DMS 273 (cell line): ENCODE results near the gene PUS7.
"Not testable (repeated sequence)": the region's sequence is repeated elsewhere in the genome, so short reads cannot be mapped to it uniquely, and the experiment has no call there.

Experiments
- DNase-seq: peaks from one replicate; lab custom pipeline; 2025; ENCODE audit not compliant: unreplicated experiment; lab: John Stamatoyannopoulos, UW

The PUS7 gene

DNA sequence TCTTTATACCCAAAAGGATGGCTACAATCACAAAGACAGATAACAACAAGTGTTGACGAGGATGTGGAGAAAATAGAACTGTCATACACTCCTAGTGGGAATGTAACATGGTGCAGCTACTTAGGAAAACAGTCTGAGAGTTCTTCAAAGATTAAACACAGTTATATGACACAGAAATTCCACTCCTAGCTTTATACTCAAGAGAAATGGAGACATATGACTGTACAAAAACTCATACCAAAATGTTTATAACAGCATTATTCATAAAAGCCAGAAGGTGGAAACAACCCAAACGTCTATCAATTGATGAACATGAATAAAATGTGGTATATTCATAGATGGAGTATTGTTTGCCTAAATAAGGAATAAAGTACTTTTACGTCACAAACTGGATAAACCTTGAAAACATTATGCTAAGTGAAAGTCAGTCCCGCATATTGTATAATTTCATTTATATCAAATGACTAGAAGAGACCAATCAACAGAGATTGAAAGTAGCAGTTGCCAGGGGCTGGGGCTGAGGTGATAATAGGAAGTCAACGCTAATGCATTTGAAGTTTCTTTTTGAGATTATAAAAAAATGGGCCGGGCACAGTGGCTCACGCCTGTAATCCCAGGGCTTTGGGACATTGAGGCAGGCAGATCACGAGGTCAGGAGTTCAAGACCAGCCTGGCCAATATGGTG lies 71.8 kb downstream of the PUS7 start:
- no peak for DNase-seq

DNA sequence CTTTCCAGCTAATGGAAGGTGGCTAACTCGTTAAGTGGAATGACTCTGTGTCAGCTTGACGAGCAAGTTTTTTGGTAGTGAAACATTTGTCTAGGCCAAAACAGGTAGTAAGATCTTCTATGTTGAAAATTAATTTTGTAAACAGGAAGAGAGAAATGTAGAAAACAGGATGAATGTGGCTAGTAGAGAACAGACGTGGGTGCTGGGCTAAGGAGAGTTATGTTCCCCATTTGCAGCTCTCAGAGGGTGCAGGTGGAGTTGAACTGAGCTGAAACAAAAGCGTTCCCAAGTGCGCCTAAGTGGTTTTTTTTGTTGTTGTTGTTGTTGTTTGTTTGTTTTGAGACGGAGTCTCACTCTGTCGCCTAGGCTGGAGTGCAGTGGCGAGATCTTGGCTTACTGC lies 73.9 kb downstream of the PUS7 start:
- DNase-seq = no peak

DNA sequence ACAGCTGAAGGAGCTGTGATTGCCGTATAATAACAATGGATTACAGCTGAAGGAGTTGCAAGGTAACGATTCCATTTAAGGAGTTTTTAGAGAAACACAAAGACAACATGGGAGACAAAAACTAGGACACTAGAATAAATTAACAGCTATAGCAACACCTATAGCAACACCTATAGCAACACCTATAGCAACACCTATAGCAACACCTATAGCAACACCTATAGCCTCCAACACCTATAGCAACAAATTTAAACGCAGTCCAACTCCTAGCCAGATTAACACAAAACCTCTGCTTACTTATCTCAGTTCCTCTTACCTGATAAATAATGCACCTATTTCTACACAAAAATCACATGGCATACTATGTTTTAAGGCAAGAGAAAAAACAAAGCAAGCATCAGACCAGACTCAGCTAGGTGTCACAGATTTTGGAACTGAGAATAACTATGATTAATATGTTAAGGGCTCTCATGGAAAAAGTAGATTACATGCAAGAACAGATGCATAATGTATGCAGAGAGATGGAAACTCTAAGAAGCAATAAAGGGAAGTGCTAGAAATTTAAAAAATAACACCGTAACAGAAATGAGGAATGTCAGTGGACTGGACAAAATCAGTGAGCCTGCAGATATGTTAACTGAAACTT lies 77.6 kb downstream of the PUS7 start:
- no peak for DNase-seq

DNA sequence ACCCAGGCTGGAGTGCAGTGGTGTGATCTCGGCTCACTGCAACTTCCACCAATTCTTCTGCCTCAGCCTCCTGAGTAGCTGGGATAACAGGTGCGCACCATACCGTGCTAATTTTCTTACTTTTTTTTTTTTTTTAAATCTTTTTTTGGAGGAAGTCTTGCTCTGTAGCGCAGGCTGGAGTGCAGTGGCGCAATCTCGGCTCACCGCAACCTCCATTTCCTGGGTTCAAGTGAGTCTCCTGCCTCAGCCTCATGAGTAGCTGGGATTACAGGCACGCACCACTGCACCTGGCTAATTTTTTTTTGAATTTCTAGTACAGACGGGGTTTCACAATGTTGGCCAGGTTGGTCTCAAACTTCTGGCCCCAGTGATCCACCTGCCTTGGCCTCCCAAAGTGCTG lies 79.9 kb downstream of the PUS7 start:
- DNase-seq = not testable (repeated sequence)

DNA sequence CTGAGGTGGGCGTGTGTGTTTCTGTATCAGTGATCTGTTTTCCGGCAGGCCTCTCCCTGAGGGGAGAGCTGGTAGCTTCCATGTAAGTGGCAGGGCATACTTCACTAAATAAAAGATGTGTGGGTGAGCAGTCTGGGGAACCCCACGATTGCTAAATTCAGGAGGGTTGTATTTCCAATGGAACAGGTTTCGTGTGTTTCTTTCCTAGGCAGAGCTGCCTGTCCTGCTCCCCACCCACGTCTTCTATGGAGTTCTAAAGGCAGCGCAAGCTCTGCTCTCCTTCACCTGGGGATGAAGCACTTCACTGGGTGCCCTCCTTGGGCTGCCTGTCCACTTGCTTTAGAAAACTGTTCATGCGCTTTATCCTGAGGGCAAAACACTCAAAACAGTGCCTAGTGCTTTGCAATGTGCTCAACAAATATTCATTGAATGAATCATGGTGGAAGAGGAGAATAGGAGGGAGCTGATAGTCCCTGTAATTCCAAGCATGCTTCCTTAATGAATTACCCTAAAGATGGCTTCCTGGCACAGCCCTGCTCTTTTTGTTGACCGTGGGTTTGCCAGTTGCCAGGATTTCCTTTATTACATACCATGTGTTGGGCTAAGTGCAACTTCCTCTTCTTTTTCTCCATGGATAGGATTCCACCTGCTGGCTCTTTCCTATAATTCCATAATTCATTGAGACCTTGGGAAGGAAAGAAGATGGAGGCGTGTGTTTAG lies 82.7 kb downstream of the PUS7 start:
- peak; percentile 70 for DNase-seq

DNA sequence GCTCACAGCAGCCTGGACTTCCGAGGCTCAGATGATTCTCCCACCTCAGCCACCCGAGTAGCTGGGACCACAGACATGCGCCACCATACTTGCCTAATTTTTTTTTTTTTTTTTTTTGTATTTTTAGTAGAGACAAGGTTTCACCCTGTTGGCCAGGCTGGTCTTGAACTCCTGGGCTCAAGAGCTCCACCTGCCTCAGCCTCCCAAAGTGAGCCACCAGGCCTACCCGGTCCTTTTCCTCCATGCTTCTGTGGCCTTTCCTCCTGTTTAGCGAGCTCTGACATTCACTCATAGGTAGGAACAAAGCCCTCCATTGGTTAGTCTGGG lies 83.3 kb downstream of the PUS7 start:
- no peak for DNase-seq

DNA sequence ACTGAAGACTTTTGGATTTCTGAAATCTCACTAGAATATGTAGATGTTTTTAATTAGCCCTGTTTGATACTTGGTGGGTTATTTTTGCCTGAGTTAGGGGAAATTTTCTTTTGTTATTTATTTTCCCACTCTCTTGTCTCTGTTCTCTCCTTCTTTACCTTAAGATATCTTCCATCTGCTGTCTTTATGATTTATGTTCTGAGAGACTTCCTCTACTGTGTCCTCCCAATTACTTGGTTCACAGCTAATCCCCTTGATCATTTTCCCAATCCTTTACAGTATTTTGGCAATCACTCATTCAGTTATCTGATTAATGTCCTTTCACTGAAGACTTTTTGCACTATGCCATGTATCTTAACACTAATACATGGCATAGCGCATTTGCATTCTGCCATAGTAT lies 83.8 kb downstream of the PUS7 start:
- DNase-seq = no peak

DNA sequence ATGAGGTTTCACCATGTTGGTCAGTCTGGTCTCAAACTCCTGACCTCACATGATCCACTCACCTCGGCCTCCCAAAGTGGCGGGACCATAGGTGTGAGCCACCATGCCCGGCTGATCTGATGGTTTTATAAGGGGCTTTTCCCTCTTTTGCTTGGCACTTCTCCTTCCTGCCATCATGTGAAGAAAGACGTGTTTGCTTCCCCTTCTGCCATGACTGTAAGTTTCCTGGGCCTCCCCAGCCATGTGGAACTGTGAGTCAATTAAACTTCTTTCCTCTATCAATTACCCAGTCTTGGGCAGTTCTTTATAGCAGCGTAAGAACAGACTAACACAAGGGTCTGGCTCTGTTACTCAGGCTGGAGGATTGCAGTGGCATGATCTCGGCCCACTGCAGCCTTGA lies 84.7 kb downstream of the PUS7 start:
- not testable (repeated sequence) for DNase-seq

DNA sequence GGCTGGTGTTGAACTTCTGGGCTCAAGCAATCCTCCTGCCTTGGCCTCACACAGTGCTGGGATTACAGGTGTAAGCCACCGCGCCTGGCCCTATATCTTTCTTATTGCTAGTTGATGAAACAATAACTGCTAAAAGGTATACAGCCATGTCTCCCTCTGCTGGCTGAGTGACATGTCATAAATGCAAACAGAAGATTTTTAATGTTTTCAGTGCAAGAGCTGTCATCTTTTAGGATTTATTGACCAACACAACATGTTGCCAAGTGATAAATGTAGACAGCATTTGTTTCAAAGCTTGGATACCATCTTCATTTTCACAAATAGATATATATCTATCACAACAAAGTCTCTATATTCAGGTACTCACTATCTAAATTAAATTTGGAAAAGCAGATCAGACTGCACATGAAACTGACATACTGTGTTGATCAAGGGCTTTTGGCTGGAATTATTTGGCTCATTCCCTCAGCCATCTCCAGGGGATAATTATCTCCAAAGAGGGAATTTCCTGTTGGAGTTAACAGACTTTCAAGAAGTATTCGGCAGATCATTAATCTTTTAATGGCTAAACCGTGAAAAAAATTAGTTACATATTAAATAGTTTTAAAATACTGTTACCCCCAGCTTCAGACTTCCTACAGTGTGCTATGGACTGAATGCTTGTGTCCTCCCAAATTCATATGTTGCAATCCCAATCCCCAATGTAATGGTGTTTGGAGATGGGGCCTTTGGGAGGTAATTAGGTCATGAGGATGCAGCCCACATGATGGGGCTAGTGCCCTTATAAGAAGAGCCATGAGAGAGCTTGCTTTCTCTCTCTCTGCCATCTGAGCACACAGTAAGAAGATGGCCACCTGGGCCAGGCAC lies 92.1 kb downstream of the PUS7 start:
- peak; percentile 75 for DNase-seq

DNA sequence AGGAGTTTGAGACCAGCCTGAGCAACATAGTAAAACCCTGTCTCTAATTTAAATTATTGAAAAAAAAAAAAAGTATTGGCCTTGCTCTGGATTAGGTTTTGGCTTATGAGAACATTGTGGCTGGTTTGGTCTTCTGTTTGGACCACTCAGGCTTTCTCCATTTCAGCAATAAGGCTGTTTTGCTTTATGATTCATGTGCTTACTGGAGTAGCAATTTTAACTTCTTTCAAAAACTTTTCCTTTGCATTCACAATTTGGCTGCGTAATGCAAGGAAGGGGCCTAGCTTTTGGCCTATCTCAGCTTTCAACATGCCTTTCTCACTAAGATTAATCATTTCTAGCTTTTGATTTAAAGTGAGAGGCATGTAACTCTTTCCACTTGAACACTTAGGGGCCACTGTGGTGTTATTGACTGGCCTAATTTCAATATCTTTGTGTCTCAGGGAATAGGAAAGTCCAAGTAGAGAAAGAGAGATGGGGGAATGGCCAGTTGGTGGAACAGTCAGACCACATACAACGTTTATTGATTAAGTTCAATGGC lies 95.4 kb downstream of the PUS7 start:
- no peak for DNase-seq

DNA sequence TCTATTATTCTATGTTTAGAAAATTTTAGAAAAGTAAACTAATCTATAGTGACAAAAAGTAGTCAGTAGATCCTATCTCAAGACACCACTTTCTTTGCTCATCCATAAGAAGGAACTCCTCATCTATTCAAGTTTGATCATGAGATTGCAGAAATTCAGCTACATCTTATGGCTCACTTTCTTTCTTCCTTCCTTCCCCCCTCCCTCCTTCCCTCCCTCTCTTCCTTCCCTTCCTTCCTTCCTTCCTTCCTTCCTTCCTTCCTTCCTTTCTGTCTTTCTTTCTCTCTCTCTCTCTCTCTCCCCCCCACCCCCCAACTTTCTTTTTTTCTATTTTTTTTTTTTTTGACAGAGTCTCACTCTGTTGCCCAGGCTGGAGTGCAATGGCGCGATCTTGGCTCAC lies 98.1 kb downstream of the PUS7 start:
- no peak for DNase-seq

DNA sequence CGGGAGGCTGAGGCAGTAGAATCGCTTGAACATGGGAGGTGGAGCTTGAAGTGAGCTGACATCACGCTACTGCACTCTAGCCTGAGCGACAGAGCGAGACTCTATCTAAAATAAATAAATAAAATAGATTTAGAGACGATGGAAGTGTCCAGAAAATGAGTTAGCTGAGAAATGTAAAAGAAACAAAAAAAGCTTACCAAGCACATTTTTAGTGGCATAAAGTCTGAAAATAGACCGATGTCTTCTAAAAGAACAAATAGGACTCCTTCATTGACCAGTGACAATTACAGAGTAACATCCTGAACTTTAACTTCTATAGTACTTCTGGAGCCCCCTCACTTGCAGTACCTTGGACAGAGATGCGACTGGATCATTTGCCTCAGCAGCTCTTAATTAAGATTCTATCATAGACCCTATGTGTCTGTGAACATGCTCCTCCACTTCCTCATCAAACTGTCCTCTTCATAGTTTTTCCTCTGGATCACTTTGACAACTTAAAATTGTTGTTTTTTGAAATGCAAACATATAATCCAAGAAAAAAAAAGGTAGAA lies 108.1 kb downstream of the PUS7 start:
- no peak for DNase-seq

DNA sequence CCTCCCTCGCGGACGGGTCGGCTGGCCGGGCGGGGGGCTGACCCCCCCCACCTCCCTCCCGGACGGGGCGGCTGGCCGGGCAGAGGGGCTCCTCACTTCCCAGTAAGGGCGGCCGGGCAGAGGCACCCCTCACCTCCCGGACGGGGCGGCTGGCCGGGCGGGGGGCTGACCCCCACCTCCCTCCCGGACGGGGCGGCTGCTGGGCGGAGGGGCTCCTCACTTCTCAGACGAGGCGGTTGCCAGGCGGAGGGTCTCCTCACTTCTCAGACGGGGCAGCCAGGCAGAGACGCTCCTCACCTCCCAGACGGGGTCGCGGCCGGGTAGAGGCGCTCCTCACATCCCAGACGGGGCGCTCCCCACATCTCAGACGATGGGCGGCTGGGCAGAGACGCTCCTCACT lies 111.3 kb downstream of the PUS7 start:
- DNase-seq = not testable (repeated sequence)

DNA sequence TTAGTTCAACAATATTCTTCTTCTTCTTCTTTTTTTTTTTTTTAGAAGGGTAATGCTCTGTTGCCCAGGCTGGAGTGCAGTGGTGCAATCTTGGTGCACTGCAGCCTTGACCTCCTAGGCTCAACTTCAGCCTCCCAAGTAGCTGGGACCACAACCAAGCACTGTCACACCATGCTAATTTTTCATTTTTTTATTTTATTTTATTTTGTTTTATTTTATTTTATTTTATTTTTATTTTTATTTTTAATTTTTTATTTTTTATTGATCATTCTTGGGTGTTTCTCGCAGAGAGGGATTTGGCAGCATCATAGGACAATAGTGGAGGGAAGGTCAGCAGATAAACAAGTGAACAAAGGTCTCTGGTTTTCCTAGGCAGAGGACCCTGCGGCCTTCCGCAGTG lies 112.3 kb downstream of the PUS7 start:
- DNase-seq = not testable (repeated sequence)

DNA sequence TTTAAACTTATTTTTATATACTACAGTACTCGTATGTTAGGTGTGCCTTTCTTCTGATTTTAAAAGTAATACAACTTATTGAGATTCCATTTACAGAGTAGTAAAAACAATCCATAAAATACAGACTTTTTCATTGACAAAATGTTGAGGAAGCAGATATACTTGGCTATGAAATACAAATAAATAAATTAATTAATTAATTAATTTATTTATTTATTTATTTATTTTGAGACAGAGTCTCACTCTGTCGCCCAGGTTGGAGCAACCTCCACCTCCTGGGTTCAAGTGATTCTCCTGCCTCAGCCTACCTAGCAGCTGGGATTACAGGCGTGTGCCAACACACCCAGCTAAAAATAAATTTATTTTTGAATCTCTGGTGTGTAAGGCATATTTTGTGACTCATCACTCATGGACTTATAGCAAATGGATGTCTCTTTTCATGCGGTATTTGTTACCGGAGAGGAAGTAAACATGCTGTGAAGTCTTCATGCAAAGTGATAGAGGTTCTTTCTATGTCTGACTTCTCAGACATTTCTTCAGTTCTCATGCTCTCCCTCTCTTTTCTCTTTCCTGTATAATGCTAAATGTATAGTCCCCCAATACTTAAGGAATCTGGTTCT lies 113.2 kb downstream of the PUS7 start:
- DNase-seq = no peak
